ENCODE results near the gene POLR1A.
A peak's percentile ranks its signal among the peaks of the same experiment; 100 is the strongest.

Gene POLR1A

DNA sequence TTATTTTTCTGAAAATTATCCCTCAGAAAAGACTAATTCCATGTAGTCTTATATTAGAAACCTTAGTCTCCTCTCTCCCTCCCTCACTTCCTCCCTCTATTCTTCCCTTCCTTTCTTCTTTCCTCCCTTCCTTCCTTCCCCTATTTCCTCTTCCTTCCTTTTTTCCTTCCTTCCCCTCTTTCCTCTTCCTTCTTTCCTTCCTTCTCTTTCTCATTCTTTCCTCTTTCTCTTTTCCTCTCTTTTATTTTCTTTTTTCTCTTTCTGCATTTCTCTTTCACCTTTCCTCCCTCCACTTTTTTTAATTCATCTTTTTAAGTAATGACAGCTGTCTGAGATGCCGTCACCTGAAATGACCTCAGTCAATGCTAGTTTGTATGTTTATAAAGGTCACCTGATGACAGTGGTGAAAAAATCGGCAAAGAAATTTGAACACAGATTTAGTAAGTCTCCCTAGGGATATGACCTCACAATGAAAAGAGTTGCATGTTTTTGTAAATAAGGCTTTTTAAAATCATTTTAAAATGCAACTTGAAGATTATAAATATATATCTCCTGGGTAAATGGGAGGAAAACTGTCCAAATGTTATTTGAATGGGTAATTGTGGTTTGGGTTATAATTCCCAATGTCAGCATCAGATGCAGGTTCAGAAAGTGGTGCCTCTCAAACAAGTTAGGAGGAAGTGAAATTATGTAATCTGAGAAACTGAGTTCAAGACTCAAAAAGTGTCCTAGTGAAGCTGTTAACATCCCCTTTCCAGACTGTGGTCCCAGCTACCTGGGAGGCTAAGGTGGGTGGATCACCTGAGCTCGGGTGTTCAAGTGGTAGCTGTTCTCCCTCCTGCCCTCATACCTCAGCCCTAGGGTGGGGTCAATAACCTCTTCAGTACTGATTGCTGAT, 126.6 kb downstream of the POLR1A start:
- DNase-seq (ENCODE audit: low read depth) = peak; percentile 56

DNA sequence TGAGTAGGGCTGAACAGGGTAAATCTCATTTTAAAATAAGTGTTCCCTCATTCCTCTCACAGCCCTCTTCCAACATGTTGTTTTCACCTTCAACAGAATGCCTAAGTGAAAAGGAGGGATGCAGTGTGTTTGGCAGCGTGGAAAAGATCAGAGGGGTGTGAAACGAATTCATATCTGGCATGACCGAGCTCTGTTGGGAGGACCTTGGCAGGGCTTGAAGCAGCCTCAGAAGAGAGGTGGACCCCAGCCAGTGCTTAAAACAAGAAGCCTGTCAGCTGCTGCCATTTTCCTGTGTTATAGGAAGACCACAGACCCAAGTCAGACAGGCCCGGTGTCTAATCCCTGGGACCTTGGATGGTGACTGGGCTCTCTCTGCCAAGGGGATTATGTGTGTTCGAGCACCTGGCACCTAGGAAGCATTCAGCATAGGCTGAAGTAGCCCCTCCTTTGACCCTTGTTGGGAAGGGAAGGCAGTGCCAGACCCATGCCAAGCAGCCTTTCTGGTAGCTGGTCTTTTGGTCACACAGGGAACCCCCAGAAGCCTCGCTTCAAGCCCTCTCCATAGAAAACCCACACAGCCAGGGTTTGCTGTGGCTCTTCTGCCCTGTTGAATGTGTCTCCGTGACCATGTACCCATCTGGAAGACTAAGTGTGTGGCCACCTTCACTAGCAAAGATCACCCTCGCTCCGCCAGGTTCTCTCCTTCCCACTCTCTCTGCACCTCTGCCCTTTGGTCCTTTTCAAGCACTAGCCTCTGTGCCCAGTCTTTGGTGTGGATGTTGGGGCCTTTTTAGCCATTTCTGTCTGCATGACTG, 129.4 kb downstream of the POLR1A start:
- no peak for DNase-seq (ENCODE audit: low read depth)

DNA sequence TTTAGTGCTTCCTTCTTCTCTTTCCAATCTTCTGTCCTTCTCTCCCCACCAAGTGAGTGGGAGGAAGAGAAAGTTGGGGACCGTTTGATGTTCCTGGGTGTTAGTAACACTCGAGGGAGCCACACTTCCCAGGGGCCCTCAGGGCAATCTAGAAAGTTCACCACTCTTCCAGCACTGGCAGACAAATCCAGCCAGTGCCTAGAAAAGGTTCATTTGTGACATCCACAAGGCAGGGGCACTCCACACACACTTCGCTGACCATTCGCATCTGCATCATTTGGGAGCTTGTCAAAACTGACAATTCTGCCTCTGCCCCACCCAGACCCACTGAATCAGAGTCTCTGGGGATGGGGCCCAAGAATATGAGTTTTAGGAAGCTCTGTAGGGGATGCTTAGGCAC, 130.1 kb downstream of the POLR1A start:
- no peak for DNase-seq (ENCODE audit: low read depth)

DNA sequence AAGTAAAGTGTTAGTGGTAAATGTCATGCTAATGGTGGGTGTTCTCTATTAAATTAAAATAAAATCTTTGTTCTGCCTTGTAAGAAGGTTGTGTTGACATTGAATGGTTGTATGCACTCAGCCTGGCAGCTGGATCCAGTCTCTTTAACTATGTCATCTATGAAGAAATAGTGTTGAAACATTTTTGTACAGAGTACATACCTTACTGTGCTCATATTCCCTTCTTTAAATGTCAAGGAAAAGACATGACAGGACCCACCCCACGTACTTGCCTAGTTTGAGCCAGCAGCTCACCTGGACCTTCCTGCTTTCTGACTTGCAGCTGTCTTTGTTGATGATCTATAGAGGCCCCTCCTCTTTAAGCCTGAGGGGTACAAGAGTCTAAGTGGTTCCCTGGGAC, 131.3 kb downstream of the POLR1A start:
- peak; percentile 39 for DNase-seq (ENCODE audit: low read depth)

DNA sequence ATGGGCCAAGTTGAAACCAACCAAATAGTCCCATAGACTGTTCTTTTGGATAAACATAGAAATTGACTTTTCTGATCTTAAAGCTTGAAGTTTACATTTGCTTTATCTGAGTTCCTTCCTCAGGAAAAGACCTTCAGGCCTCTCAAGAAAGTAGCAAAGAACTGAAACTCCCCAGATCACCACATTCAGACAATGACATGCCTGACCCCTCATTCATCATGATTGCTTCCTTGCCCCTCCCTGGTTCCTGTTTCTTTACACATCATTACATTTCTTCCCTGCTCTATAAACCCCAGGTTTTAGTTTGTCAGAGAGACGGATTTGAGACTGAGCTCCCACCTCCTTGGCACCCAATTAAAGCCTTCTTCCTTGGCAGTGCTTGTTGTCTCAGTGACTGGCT, 133.3 kb downstream of the POLR1A start:
- no peak for DNase-seq (ENCODE audit: low read depth)

DNA sequence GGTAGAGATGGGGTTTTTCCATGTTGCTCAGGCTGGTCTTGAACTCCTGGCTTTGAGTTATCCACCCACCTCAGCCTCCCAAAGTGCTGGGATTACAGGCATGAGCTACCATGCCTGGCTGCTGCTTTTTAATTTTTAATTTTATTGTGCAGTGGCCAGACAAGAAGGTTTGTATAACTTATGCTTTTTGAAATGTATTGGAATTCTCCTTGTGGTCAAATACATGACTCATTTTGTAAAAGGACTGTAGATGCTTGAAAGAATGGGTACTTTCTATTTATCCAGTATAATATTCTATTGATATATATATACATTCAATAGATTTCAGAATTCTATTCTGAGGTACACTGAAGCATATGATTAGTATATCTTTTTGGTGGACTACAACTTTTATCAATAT, 134.3 kb downstream of the POLR1A start:
- DNase-seq (ENCODE audit: low read depth) = peak; percentile 33

All from fibroblast of gingiva (primary cell).